WTC11 (cell line): ENCODE measurements around the gene HEXD.

ENCODE experiments used
- CTCF ChIP-seq: fragments of 200-600 bp; IDR thresholded peaks from 2 replicates; pipeline ENCODE4 v1.8.0; 2022; ENCODE audit warnings: antibody characterized with exemption
- ZNF121 ChIP-seq: sonication (generic); formaldehyde crosslinking; IDR thresholded peaks from 2 replicates; pipeline ENCODE4 v1.8.0; 2023; ENCODE audit warnings: missing genetic modification reagents

DNA sequence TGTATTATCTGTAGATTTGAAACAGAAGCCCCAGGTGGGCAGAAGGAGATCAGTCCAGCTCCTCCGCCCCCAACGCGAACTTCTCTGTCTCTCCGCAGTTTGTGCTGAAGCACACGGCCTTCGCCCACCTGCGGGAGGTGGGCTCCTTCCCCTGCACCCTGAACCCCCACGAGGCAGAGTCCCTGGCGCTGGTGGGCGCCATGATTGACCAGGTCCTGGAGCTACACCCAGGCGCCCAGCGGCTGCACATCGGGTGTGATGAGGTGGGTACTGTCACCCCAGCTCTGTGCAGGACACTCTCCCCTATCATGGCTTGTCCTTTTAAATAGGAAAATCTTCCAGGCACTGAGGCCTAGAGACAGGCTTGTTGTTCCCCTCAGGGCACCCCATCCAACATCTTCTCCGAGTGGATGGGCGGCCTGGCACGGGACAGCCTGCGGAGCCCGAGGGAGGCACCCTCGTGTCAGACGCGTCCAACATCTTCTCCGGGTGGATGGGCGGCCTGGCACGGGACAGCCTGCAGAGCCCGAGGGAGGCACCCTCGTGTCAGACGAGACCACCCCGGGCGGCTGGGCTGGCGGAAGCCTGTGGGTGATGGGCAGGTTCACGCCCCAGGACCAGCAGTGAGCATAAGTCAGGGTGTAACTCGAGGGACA is 15.5 kb downstream of the HEXD start:
- TF ChIP-seq CTCF, result no peak
- TF ChIP-seq ZNF121 (CRISPR knock-in tag), result no peak
